K562 (cell line): Measurements from ENCODE around the gene MRPS15. TPM values are rescaled to one million over a fixed set of nuclear protein-coding genes. Genes with fewer than 3 reads are reported as not detected.

Source experiments
- ARID3A ChIP-seq: IDR thresholded peaks from 2 replicates; pipeline ENCODE4 v1.6.1; 2012; ENCODE audit warnings: low read depth, low read length, improper control_type of control experiment, borderline replicate concordance
- BRF1 ChIP-seq: IDR thresholded peaks from 3 replicates; pipeline ENCODE4 v1.6.1; 2011; ENCODE audit warnings: borderline replicate concordance, mild to moderate bottlenecking; ENCODE audit not compliant: insufficient read length; ENCODE audit errors: extremely low read depth
- CBFB ChIP-seq: sonication (generic); formaldehyde crosslinking; IDR thresholded peaks from 2 replicates; pipeline ENCODE4 v1.4.0; 2020; ENCODE audit warnings: mild to moderate bottlenecking, missing genetic modification reagents
- CBX1 ChIP-seq: sonication (generic); IDR thresholded peaks from 2 replicates; pipeline ENCODE4 v1.6.1; 2016; ENCODE audit warnings: antibody characterized with exemption, low read depth, mild to moderate bottlenecking
- CEBPB ChIP-seq: fragments of 450-650 bp; IDR thresholded peaks from 2 replicates; pipeline ENCODE4 v1.6.1; 2016; ENCODE audit warnings: missing genetic modification characterization, missing compliant biosample characterization
- CREM ChIP-seq: IDR thresholded peaks from 2 replicates; pipeline ENCODE4 v1.6.1; 2014; ENCODE audit warnings: antibody characterized with exemption, low read depth
- ELF2 ChIP-seq: fragments of 250-450 bp; sonication (Bioruptor Pico); IDR thresholded peaks from 2 replicates; pipeline ENCODE4 v1.5.0; 2021; ENCODE audit warnings: mild to moderate bottlenecking
- ELF4 ChIP-seq: fragments of 450-650 bp; formaldehyde crosslinking; IDR thresholded peaks from 2 replicates; pipeline ENCODE4 v1.4.0; 2022; ENCODE audit warnings: missing genetic modification characterization
- ESRRA ChIP-seq: fragments of 450-650 bp; IDR thresholded peaks from 2 replicates; pipeline ENCODE4 v1.6.1; 2014; ENCODE audit warnings: low read depth, mild to moderate bottlenecking, moderate library complexity, borderline replicate concordance
- FOS ChIP-seq: IDR thresholded peaks from 3 replicates; pipeline ENCODE4 v1.6.1; 2011; ENCODE audit not compliant: insufficient read length; ENCODE audit errors: extremely low read depth
- HDAC2 ChIP-seq: fragments of 450-650 bp; IDR thresholded peaks from 2 replicates; pipeline ENCODE4 v1.6.1; 2016; ENCODE audit warnings: mild to moderate bottlenecking
- KAT8 ChIP-seq: fragments of 450-650 bp; IDR thresholded peaks from 2 replicates; pipeline ENCODE4 v1.6.1; 2016; ENCODE audit warnings: low read depth, mild to moderate bottlenecking
- KDM1A ChIP-seq, 2 experiments: fragments of 450-650 bp; IDR thresholded peaks; 2 replicates each; pipeline ENCODE4 v1.6.1; 2016; ENCODE audit warnings: mild to moderate bottlenecking in 2 of 2
- MCM2 ChIP-seq: fragments of 450-650 bp; IDR thresholded peaks from 2 replicates; pipeline ENCODE4 v1.6.1; 2017; ENCODE audit warnings: low read depth, mild to moderate bottlenecking
- NCOA4 ChIP-seq: fragments of 450-650 bp; IDR thresholded peaks from 2 replicates; pipeline ENCODE4 v1.6.1; 2018; ENCODE audit warnings: mild to moderate bottlenecking; ENCODE audit not compliant: partially characterized antibody
- NR2C2 ChIP-seq, 2 experiments: fragments of 200-800 bp in 1 of 2; sonication (Bioruptor generic) in 1 of 2; sonication (generic) in 1 of 2; formaldehyde crosslinking in 1 of 2; IDR thresholded peaks; 2 replicates each; pipeline versions ENCODE4 v1.6.1 to v1.8.0; 2016 to 2022; ENCODE audit warnings: mild to moderate bottlenecking in 1 of 2, missing compliant biosample characterization in 1 of 2, missing genetic modification characterization in 1 of 2, missing genetic modification reagents in 1 of 2
- POLR3G ChIP-seq: IDR thresholded peaks from 2 replicates; pipeline ENCODE4 v1.6.1; 2011; ENCODE audit not compliant: insufficient read length, insufficient replicate concordance; ENCODE audit errors: extremely low read depth
- PYGO2 ChIP-seq: fragments of 450-650 bp; IDR thresholded peaks from 2 replicates; pipeline ENCODE4 v1.6.1; 2016; ENCODE audit warnings: mild to moderate bottlenecking, missing genetic modification characterization, moderate library complexity, missing compliant biosample characterization
- RFX5 ChIP-seq: IDR thresholded peaks from 2 replicates; pipeline ENCODE4 v1.6.1; 2011; ENCODE audit warnings: low read depth, mild to moderate bottlenecking, improper control_type of control experiment, low read length
- THAP7 ChIP-seq: fragments of 250-450 bp; sonication (Bioruptor Pico); IDR thresholded peaks from 2 replicates; pipeline ENCODE4 v1.5.0; 2021
- USF1 ChIP-seq: sonication (generic); formaldehyde crosslinking; IDR thresholded peaks from 2 replicates; pipeline ENCODE4 v1.9.0; 2022; ENCODE audit warnings: mild to moderate bottlenecking, missing genetic modification reagents
- ZFP30 ChIP-seq: fragments of 250-450 bp; sonication (Bioruptor Pico); IDR thresholded peaks from 2 replicates; pipeline ENCODE4 v1.8.0; 2022; ENCODE audit warnings: moderate library complexity, mild to moderate bottlenecking, inconsistent platforms, borderline replicate concordance
- ZKSCAN8 ChIP-seq: fragments of 200-800 bp; sonication (Bioruptor generic); IDR thresholded peaks from 2 replicates; pipeline ENCODE4 v1.6.1; 2016; ENCODE audit warnings: missing genetic modification characterization, missing compliant biosample characterization
- ZNF184 ChIP-seq: sonication (generic); formaldehyde crosslinking; IDR thresholded peaks from 2 replicates; pipeline ENCODE4 v1.5.0; 2020; ENCODE audit warnings: missing genetic modification reagents
- ZNF232 ChIP-seq: sonication (generic); formaldehyde crosslinking; IDR thresholded peaks from 2 replicates; pipeline ENCODE4 v1.8.0; 2022; ENCODE audit warnings: mild to moderate bottlenecking, missing genetic modification reagents
- ZNF41 ChIP-seq: fragments of 250-450 bp; sonication (Bioruptor Pico); conservative IDR thresholded peaks from 2 replicates; pipeline ENCODE4 v1.4.0; 2020; ENCODE audit warnings: mild to moderate bottlenecking
- polyA plus RNA-seq, 8 experiments: library from polyadenylated mRNA; depleted of rRNA in 4 of 8; stranded (reverse) in 5 of 8; unstranded in 3 of 8; fragments of >200 nt; fragmentation: Nextera tagmentation in 2 of 8; fragmentation: Illumina TruSeq in 1 of 8; extraction: Ambion mirVana in 2 of 8; extraction: Trizol in 1 of 8; gene quantifications; 2 replicates each; pipeline versions ENCODE4 v1.2.1 to v1.2.3, GENCODE V29; 2011 to 2014; ENCODE audit warnings: inconsistent platforms in 1 of 8, missing spikeins in 1 of 8
- total RNA-seq, 7 experiments: library from RNA; depleted of rRNA in 6 of 7; stranded (reverse); fragments of >200 nt in 6 of 7; fragmentation: Illumina TruSeq in 2 of 7; extraction: Trizol in 2 of 7; gene quantifications; 2 replicates each; pipeline versions ENCODE4 v1.2.1 to v1.2.3, GENCODE V29; 2011 to 2021; ENCODE audit warnings: low replicate concordance in 1 of 7
- TF ChIP-seq, protein P1 (sequence below): fragments of 250-450 bp; sonication (Bioruptor Pico); IDR thresholded peaks from 2 replicates; pipeline ENCODE4 v1.5.0; 2020; ENCODE audit warnings: mild to moderate bottlenecking

The MRPS15 gene
- total and polyA plus RNA-seq, 9 of the 15 experiments (the other 6 are each of a cell fraction or from before 2014, with no cell fraction given) = 62.9 to 286 (median 149) TPM

- no peak for TF ChIP-seq ZNF184 (CRISPR knock-in tag)
- TF ChIP-seq ZNF41 (CRISPR knock-in tag) = no peak
- no peak for TF ChIP-seq ZKSCAN8 (CRISPR knock-in tag)
- TF ChIP-seq ARID3A = no peak
- TF ChIP-seq ESRRA = no peak
- no peak for TF ChIP-seq ZFP30 (CRISPR knock-in tag)
- TF ChIP-seq PYGO2 = no peak
- no peak for TF ChIP-seq POLR3G
- peak; percentile 80; the same call in 1 of the 2 replicates for TF ChIP-seq CBX1
- TF ChIP-seq, protein P1, sequence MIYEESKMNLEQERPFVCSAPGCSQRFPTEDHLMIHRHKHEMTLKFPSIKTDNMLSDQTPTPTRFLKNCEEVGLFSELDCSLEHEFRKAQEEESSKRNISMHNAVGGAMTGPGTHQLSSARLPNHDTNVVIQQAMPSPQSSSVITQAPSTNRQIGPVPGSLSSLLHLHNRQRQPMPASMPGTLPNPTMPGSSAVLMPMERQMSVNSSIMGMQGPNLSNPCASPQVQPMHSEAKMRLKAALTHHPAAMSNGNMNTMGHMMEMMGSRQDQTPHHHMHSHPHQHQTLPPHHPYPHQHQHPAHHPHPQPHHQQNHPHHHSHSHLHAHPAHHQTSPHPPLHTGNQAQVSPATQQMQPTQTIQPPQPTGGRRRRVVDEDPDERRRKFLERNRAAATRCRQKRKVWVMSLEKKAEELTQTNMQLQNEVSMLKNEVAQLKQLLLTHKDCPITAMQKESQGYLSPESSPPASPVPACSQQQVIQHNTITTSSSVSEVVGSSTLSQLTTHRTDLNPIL (CRISPR knock-in tag) = no peak
- TF ChIP-seq ELF2 (CRISPR knock-in tag) = no peak
- no peak for TF ChIP-seq CREM
- TF ChIP-seq ZNF232 (CRISPR knock-in tag) = no peak
- no peak for TF ChIP-seq THAP7
- no peak for TF ChIP-seq CBFB (CRISPR knock-in tag)
- TF ChIP-seq MCM2 = no peak
- peak; percentile 74; the same call in 1 of the 2 replicates for TF ChIP-seq HDAC2
- no peak for TF ChIP-seq RFX5
- no peak for TF ChIP-seq BRF1
- TF ChIP-seq USF1 (CRISPR knock-in tag) = no peak
- TF ChIP-seq KAT8 = no peak
- no peak for TF ChIP-seq NR2C2 (CRISPR knock-in tag; IDR thresholded peaks at IDR 0.05)
- TF ChIP-seq NR2C2 (tag; IDR thresholded peaks at IDR 0.05) = no peak
- TF ChIP-seq KDM1A (IDR thresholded peaks at IDR 0.05) = peak; percentile 71 to 84
- TF ChIP-seq CEBPB (tag) = peak; percentile 50
- TF ChIP-seq ELF4 = no peak
- TF ChIP-seq NCOA4 = no peak
- TF ChIP-seq FOS = no peak
Observed at GRCh38 chr1:36475910-36476604, 11.9 kb upstream of the MRPS15 start (continued).
